Measurements from ENCODE around the gene RGL2. TPM values are rescaled to one million over a fixed set of nuclear protein-coding genes. Genes with fewer than 3 reads are reported as not detected.

Gene RGL2
- total RNA-seq, 4 donors from 2014 or later = 38.2 to 89.3 (median 65.3) TPM

GRCh38 chr6:33273129-33273923 is 25.4 kb downstream of the RGL2 start:
- 62% methylated on average over 11 of the region's 11 CpGs for WGBS
- Histone ChIP-seq H3K27me3 (no peaks in the 10 kb centered on the region), H3K27ac (replicated peaks in 1 of 4) (peak overlapping the region; percentile 87 to 96 (median 90)), H3K4me3 (peak overlapping the region; percentile 69 to 92 (median 72)), H3K4me1 (peaks cover 63 to 80% (median 71%) of the 10 kb centered on the region in 4 donors), H3K9me3 (no peaks in the 10 kb centered on the region), H3K36me3 (peaks cover 27 to 53% (median 38%) of the 10 kb centered on the region in 4 donors)
- TF ChIP-seq, protein P1, sequence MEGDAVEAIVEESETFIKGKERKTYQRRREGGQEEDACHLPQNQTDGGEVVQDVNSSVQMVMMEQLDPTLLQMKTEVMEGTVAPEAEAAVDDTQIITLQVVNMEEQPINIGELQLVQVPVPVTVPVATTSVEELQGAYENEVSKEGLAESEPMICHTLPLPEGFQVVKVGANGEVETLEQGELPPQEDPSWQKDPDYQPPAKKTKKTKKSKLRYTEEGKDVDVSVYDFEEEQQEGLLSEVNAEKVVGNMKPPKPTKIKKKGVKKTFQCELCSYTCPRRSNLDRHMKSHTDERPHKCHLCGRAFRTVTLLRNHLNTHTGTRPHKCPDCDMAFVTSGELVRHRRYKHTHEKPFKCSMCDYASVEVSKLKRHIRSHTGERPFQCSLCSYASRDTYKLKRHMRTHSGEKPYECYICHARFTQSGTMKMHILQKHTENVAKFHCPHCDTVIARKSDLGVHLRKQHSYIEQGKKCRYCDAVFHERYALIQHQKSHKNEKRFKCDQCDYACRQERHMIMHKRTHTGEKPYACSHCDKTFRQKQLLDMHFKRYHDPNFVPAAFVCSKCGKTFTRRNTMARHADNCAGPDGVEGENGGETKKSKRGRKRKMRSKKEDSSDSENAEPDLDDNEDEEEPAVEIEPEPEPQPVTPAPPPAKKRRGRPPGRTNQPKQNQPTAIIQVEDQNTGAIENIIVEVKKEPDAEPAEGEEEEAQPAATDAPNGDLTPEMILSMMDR (IDR thresholded peaks at IDR 0.05) = no peak
- TF ChIP-seq EP300 (IDR thresholded peaks at IDR 0.05) (no peak), POLR2AphosphoS5 (IDR thresholded peaks at IDR 0.05) (no peak), POLR2A (IDR thresholded peaks at IDR 0.05; ENCODE audit: low read depth) (no peak)
- DNase-seq (ENCODE audit: extremely low spot score) = no peak
- intact Hi-C loops (cut with DNase I) = loop anchor here (5.0 kb wide), 1 partner anchor 39 kb away; the partner anchor contains the start of gene TAPBP

DNA sequence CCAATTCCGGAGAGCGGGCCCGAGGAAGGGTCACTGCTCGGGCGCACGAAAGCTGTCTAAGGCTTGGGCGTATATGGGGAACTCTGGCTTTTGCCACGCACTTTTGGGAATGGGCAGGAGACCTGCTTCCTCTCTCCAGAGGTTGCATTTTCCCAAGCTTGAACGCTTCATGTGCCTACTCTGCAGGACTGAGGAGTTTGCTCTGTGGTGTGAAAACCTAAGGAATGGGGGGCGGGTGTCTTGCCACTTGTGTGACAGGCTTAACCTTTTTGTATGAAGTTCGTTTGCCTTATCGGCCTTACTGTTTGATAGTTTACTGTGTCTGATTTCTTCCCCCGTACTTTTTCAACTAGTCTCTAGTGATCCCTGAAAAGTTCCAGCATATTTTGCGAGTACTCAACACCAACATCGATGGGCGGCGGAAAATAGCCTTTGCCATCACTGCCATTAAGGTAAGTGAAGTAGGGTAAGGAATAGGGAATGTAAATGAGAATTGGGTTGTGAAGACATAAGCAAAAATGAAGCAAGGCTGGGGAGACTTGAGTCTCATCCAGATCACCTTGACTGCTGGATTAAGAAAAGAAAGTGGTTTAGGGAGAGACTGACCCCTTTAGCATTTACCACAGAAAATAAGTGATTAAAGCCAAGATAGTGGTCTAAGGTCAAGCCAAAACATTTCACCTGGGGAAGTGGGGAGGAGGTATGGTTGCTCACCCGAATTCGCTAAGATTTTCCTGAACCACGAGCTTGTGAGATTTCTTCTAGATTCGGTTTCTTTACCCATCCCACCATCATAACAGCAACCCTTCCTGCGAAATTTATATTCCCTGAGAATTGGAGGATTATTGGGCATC is 26.2 kb downstream of the RGL2 start:
- H3K27ac ChIP-seq (replicated peaks in 1 of 4) = peak overlapping the region; percentile 87 to 96 (median 90)
- peak overlapping the region; percentile 69 to 92 (median 72) for H3K4me3 ChIP-seq
- intact Hi-C loops (cut with DNase I) = loop anchor here (5.0 kb wide), 1 partner anchor 40 kb away; the partner anchor contains the start of gene TAPBP
- no peak for TF ChIP-seq POLR2AphosphoS5 (IDR thresholded peaks at IDR 0.05)
- no peak for TF ChIP-seq EP300 (IDR thresholded peaks at IDR 0.05)
- no peak for TF ChIP-seq POLR2A (IDR thresholded peaks at IDR 0.05; ENCODE audit: low read depth)
- TF ChIP-seq, protein P1 (IDR thresholded peaks at IDR 0.05) = no peak
- no peaks in the 10 kb centered on the region for H3K27me3 ChIP-seq
- H3K9me3 ChIP-seq = no peaks in the 10 kb centered on the region
- H3K4me1 ChIP-seq = peaks cover 54 to 71% (median 63%) of the 10 kb centered on the region in 4 donors
- WGBS = 17% methylated on average over 16 of the region's 22 CpGs
- no peak for DNase-seq (ENCODE audit: extremely low spot score)
- peaks cover 35 to 57% (median 46%) of the 10 kb centered on the region in 4 donors for H3K36me3 ChIP-seq

GRCh38 chr6:33271468-33272274 is 27.1 kb downstream of the RGL2 start, which contains the start of the genes RPS18 and VPS52:
Gene RPS18, plus strand, starts transcription at chr6:33272075. Its CDS starts 45 bp downstream, at chr6:33272120.
Gene VPS52, minus strand, starts transcription at chr6:33271876. Its CDS starts 201 bp downstream, at chr6:33271675.
- Histone ChIP-seq H3K27ac (replicated peaks in 1 of 4) (peak within 1 kb of the TSS; percentile 87 to 96 (median 90)), H3K27me3 (no peaks in the 10 kb centered on the region), H3K4me3 (peak within 1 kb of the TSS; percentile 69 to 92 (median 72)), H3K4me1 (peaks cover 50 to 65% (median 58%) of the 10 kb centered on the region in 4 donors), H3K36me3 (peaks cover 44 to 65% (median 54%) of the 10 kb centered on the region in 4 donors), H3K9me3 (no peaks in the 10 kb centered on the region)
- TF ChIP-seq POLR2AphosphoS5 (IDR thresholded peaks at IDR 0.05) (peak; percentile 98 to 100), EP300 (IDR thresholded peaks at IDR 0.05) (no peak), POLR2A (IDR thresholded peaks at IDR 0.05; ENCODE audit: low read depth) (peak; percentile 97)
- WGBS = under 1% methylated on average over 44 of the region's 48 CpGs
- DNase-seq (ENCODE audit: extremely low spot score) = peak; percentile 99
- intact Hi-C loops (cut with DNase I) = loop anchor here (5.0 kb wide), 1 partner anchor 41 kb away; the partner anchor contains the start of gene TAPBP

GRCh38 chr6:33271117-33271467 is 27.6 kb downstream of the RGL2 start:
- 4% methylated on average over 7 of the region's 7 CpGs for WGBS
- Histone ChIP-seq H3K4me3 (peak overlapping the region; percentile 69 to 92 (median 72)), H3K4me1 (peaks cover 44 to 59% (median 52%) of the 10 kb centered on the region in 4 donors), H3K36me3 (peaks cover 46 to 66% (median 57%) of the 10 kb centered on the region in 4 donors), H3K9me3 (no peaks in the 10 kb centered on the region), H3K27me3 (no peaks in the 10 kb centered on the region), H3K27ac (replicated peaks in 1 of 4) (peak overlapping the region; percentile 87 to 96 (median 90))
- TF ChIP-seq POLR2AphosphoS5 (IDR thresholded peaks at IDR 0.05) (no peak), EP300 (IDR thresholded peaks at IDR 0.05) (no peak), POLR2A (IDR thresholded peaks at IDR 0.05; ENCODE audit: low read depth) (no peak)
- TF ChIP-seq, protein P1 (IDR thresholded peaks at IDR 0.05) = no peak
- intact Hi-C loops (cut with DNase I) = loop anchor here (5.0 kb wide), 1 partner anchor 41 kb away; the partner anchor contains the start of gene TAPBP
- no peak for DNase-seq (ENCODE audit: extremely low spot score)

All from esophagus muscularis mucosa (tissue), 4 donors.